ENCODE measurements around the gene RNF175.

RNF175 gene

DNA sequence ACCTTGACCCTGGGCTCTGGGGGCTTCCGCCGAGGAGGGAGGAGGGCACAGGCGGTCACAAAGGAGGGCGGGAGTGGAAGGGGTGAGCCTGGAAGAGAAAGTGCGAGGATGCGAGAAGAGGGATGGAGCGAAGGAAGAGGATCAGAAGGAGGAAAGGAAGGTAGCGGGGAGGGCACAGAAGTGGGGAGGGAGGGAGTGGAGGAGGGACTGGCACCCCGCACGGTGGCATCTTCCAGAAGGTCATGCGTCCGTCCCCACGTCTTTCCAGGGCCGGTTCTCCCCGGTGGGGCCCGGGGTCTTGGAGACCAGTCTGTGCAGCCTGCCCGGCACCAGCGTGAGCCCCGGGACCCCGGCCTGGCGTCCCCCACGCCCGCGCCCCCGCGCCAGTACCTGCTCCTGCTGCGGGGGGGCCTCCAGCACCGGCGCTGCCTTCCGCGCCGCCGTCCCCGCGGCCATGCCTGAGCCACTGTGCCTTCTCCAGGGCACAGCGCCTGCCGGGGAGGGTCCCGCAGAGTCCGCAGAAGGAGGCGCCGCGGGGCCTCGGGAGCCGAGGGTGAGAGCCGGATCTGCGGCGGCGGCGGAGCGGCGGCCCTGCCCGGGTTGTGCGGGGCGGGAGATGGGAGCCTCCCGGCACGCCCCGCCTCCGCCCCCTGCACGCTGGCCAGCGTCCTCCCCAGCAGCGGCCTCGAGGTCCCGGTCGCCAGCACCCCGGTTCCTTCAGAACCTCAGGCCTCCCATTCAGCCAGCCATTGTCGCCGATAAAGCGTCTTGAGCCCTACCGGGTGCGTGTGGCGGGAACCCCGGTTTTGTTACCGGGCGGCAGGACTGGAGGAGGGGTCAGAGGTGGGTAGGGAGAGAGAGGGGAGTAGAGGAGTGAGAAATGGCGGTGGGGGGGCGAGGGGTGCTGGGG lies at the start of gene RNF175:
Gene RNF175 (minus strand): TSS at position 618 of the 910 bp plus-strand sequence. CDS start 162 bp downstream, at position 456.
- peak within 1 kb of the TSS; percentile 51 for H3K4me3 ChIP-seq (ENCODE audit: low read depth, low read length)
- DNase-seq (ENCODE audit: low read depth) = no peak

DNA sequence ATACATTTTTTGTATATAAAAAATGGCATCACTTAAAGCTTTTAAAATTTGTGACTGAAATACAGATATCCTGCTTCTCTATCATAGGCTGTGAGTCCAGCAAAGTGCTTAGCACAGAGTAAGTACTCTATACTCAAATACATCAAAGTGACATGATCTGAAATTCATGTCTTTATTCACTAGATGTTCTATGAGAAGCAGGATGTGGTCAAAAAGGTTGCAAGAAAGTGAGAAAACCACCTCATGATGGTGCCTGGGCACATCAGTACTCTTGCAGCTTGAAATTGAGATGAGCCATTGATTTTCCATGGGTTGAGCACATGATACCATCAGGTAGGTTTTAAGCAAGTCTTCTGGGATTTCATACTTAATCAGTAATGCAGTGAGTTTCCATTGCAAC lies 49.5 kb upstream of the RNF175 start:
- no peak overlapping the region for H3K4me3 ChIP-seq (ENCODE audit: low read depth, low read length)
- DNase-seq (ENCODE audit: low read depth) = no peak

DNA sequence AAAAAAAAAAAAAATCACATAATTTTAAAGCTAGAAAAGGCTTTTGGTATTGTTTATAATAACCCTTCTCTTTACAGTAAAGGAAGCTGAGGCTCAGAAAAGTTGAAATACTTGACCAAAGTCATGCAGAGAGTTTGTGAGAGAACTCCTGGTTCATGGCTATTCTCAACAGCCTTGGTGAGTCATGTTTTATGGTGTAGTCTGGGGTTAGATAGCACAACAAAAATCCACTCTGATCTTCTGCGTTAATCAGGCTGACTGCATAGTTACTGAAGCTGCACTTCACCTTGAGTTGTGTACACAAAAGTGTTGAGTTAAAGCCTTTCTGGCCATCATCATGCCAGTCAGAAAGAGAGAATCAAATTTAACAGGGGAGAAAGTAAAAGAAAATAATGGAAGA lies 48.4 kb upstream of the RNF175 start:
- DNase-seq (ENCODE audit: low read depth) = no peak
- no peak overlapping the region for H3K4me3 ChIP-seq (ENCODE audit: low read depth, low read length)

DNA sequence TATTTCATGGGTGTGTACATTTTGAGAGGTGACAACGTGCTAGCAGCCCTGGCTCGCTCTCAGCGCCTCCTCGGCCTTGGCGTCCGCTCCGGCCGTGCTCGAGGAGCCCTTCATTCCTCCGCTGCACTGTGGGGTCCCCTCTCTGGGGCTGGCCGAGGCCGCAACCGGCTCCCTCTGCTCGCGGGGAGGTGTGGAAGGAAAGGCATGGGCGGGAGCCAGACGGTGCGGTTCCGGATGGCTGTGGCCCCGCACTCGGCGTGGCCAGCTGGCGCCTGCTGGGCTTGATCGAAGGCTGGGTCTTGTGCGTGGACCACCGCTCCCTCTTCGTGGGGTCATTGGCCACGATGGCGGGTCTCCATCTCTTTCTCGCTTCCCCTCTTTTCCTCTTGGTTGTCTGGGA lies 46.2 kb upstream of the RNF175 start:
- DNase-seq (ENCODE audit: low read depth) = no peak
- H3K4me3 ChIP-seq (ENCODE audit: low read depth, low read length) = no peak overlapping the region

DNA sequence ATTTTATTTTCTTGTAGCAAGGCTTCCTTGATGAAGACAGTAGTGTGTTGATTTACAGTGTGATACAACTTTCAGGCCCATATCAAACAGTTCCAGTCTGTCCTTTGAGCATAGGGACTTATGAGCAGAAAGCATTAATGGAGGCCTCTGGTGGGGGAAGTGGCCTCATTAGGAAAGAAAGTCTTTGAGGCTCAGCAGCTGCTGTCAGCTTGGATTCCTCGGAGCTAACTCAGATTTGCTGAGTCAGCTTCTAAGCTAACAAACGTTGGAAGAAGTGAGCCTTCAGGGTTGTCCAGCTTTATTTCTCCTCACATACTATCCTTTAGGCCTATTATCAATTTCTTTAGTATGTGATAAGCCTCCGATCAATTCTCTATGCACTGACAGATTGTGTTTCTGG lies 44.9 kb upstream of the RNF175 start:
- DNase-seq (ENCODE audit: low read depth) = no peak
- H3K4me3 ChIP-seq (ENCODE audit: low read depth, low read length) = no peak overlapping the region

DNA sequence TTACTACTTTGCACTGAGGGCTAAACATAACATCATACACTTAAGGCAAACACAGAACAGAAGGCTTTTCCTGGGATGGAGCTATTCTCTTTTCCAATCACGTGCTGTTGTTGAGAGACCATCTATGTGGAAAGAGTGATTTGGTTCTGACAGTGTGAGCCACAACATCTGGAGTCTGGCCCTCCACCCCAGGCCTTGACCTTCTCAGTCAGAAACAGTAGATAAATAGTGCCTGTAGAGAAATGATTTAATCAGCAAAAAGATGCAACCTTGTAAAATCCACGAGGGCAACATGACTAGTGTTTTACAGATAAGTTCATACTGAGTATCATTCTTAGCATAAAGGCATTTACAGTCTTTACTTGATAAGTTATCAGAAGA lies 39.9 kb upstream of the RNF175 start:
- H3K4me3 ChIP-seq (ENCODE audit: low read depth, low read length) = no peak overlapping the region
- no peak for DNase-seq (ENCODE audit: low read depth)

DNA sequence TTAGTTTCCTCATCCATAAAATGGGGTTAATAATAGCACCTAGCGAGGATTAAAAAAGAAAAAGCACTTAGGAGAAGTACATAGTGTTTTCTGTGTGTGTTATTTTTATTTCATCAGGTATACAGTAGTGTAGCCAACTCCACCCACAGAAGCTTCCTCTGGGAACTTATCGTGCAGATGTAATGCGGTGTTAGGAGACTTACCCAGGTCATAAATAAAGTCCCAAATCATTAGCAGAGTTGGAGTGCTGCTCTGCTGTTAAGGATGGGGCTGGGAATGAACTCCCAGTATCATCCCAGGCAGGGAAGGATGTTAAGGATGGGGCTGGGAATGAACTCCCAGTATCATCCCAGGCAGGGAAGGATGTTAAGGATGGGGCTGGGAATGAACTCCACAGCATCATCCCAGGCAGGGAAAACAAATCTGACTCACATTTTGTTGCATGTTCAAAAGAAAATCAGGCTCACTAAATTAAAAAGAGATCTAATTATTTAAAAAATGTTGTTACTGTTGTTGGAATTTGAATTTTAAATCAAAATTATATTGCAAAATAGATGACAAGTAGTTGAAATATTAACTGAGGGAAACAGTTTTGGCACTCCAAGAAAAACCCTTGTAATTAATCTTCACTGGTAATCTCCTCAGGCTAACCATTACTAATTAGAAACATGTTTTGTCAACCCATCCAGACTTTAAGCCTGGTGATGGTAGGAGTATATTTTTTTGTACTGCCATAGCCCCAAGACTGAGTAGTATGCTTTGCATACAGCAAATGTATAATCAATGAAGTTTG lies 39.3 kb upstream of the RNF175 start:
- no peak for DNase-seq (ENCODE audit: low read depth)
- no peak overlapping the region for H3K4me3 ChIP-seq (ENCODE audit: low read depth, low read length)

DNA sequence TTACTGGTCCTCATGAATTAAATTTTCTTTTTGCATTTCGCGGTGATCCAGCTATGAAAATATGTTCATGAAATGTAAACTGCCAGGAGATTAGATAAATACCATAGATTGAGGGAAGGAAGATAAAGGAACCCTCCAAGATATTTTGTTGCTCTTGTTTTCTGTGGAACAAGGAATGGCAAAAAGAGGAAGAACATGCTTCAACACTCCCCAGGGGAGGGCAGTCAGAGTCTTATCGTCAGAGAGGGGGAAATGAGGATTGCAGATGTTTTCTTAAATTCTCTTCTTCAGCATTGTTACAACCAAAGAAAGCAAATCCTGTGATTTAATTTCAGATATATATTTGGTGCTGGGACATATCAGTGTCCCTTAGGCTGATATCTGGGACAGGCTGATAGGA lies 38.6 kb upstream of the RNF175 start:
- no peak overlapping the region for H3K4me3 ChIP-seq (ENCODE audit: low read depth, low read length)
- DNase-seq (ENCODE audit: low read depth) = no peak

DNA sequence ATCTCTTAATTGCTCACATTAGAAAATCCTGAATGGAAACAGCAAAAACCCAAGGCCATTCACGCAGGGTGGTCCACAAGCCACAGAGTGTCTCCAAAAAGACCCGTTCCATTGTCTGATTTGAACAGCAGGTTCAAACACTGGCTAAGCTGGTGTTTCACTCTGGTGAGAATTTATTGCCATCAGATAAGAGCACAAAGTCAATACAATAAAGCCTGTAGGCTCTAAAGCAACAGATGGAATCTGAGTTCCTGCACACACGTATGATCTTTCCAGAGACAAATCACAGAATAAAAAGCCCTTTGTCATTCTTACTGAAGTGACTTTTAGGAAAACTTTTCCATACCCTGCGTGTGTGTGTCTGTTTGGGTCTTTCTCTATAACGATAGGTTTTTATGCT lies 34.2 kb upstream of the RNF175 start:
- no peak for DNase-seq (ENCODE audit: low read depth)
- H3K4me3 ChIP-seq (ENCODE audit: low read depth, low read length) = no peak overlapping the region

DNA sequence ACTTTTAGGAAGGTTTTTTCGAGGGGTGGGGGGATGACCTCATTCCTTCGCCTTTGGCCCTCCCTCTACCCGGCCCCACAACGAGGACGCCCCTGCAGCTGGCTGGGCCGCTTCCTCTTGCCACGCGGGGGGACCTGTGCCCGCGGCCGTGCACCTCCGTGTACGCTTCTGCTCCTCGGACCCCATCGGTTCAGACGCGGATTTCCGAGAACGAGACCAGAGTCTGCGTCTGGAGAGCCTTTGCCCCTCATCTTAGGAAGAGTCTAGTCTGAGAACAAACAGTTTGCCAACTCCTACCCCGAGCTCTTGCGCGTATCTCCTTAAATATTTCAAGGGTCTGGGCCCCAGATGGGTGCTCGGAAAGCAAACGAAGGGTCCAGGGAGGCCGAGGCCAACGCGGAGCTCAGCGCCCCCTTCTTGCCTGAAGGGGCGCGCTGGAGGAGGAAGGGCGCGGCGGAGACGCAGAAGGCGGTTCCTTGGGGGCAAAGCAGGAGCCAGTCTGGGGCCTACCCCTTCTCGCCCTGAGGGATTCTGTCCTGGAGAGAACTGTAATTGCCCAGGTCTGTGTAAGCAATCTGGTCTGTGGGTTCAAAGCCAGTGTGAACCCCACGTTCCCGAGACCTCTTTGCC lies 32.9 kb upstream of the RNF175 start:
- no peak for DNase-seq (ENCODE audit: low read depth)
- H3K4me3 ChIP-seq (ENCODE audit: low read depth, low read length) = peak overlapping the region; percentile 30

DNA sequence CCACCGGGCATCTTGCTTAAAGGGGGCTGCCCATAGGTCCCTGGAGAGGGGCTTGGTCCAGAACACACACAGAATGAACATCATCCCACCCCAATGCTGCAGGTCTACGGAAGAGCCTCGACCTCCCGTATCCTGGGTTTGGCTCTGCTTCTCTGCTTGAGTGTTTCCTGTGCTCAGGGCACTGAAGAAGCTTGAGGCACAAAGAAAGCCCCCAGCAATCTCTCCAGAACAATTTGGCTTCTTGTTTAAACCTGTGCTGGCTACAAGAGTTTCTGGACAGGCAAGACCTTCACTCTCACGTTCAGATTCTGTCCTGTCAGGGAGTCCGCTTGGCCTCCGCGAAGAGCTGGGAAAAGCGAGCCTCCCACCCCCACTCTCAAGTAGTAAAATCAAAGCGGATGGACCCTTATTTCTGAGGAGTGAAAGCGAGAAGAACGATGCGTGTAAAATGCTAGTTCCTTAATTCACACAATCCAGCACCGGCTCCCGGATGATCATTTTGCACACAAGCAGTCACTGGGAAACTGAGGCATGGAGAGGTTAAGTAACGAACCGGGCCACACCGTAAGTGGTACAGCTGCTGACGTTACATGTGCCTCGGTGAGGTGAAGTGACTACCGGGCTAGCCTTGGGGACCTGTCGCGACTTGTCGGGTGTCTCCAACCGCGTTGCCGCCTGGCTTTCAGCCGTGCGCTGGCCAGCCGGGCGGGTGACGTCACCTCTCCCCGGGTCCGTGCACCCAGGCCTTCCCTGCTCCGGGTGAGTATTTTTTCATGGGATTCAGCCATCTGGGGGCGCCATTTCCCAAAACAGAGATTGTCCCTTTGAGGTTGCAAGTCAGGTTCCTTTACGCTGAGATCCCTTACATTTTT lies 32.2 kb upstream of the RNF175 start:
- peak overlapping the region; percentile 30 for H3K4me3 ChIP-seq (ENCODE audit: low read depth, low read length)
- DNase-seq (ENCODE audit: low read depth) = no peak

DNA sequence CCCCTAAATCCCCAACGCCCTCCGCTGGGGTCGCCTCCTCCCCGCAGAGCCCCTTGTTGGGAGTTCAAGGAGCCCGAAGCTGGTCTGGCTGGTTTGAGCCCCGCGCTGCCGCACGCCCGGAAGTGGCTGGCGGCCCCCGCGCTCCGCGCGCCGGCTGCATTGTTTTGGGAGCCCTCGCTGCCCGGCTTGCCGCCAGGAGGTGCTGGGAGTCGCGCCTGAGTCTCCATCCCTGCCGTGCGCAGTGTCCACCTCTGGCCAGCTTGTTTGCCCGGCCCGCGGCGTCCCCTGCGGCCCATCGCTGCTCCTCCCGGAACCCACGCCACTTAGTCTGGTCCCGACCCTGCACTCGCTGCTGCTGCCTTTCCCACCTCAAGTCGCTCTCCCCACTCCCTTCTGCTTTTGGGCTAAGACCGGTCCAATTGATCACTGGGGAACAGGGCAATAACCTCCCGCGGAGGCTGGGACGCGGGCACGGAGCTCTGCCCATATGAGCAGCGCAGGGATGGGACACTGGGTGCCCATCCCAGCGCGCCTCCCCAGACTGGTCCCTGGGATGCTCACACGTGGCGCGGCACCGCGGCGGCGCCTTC lies 31.2 kb upstream of the RNF175 start:
- H3K4me3 ChIP-seq (ENCODE audit: low read depth, low read length) = peak overlapping the region; percentile 27
- DNase-seq (ENCODE audit: low read depth) = no peak

DNA sequence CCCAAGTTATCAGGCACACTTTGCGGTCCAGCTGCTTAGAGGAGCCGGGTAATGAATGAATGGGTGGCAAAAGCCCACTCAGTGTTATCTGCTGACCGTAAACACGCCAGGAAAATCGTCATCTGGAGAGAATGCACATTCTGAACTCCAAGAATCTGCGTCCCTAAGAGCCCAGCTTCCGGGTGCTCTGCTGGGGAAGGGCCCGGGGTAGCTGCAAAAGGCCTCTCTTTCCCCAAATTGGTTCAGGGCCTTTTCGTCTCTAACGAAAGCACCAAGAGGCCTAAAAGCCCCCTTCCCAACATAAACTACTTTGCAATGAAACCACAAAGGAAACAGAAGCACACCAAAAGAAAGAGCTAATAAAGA lies 30.7 kb upstream of the RNF175 start:
- H3K4me3 ChIP-seq (ENCODE audit: low read depth, low read length) = no peak overlapping the region
- DNase-seq (ENCODE audit: low read depth) = no peak

DNA sequence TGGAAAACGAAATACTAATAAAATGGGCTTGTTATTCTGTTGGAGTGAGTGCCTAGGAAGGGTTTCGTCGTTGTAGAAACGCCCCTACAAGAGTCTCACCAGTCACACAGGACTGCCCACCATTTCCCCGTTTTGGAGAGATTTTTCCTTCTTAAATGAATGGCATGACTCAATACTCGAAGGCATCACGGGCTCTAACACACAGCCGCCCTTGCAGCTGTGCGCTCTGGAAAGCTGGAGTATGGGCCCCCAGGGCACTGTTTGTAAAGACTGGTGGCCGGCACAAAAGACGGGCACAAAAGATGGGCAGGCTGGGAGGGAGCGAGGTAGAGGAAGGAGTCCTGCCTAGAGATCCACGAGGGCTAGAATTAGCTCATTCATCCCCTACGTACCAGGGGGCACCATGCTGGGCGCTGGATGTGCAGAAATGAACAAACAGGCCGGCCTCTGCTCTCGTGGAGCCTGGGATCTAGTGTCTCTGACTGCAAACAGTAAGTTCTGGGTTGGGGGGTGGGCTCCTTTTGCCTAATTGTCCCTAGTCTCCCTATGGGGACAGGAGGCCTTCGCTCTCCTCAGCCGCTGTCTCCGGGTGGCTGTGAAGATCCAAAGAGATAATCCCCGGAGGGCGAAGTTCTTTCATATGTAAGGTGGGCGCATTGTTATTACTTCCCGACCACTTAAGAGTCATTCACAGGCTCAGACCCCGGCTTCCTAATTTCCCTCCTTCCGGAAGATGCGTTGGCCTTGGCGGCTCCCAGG lies 30.1 kb upstream of the RNF175 start:
- DNase-seq (ENCODE audit: low read depth) = no peak
- peak overlapping the region; percentile 46 for H3K4me3 ChIP-seq (ENCODE audit: low read depth, low read length)

DNA sequence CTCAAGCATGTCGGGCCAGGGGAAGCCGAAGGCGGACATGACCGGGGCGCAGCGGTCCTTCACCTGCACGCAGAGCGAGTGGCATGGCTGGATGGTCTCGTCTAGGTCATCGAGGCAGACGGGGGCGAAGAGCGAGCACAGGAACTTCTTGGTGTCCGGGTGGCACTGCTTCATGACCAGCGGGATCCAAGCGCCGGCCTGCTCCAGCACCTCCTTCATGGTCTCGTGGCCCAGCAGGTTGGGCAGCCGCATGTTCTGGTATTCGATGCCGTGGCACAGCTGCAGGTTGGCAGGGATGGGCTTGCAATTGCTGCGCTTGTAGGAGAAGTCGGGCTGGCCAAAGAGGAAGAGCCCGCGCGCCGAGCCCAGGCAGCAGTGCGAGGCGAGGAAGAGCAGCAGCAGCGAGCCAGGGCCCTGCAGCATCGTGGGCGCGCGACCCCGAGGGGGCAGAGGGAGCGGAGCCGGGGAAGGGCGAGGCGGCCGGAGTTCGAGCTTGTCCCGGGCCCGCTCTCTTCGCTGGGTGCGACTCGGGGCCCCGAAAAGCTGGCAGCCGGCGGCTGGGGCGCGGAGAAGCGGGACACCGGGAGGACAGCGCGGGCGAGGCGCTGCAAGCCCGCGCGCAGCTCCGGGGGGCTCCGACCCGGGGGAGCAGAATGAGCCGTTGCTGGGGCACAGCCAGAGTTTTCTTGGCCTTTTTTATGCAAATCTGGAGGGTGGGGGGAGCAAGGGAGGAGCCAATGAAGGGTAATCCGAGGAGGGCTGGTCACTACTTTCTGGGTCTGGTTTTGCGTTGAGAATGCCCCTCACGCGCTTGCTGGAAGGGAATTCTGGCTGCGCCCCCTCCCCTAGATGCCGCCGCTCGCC lies 28.8 kb upstream of the RNF175 start, which contains the start of gene SFRP2:
Gene SFRP2 (minus strand): TSS at position 671 of the 864 bp plus-strand sequence. CDS start 248 bp downstream, at position 423.
- DNase-seq (ENCODE audit: low read depth) = no peak
- H3K4me3 ChIP-seq (ENCODE audit: low read depth, low read length) = peak within 1 kb of the TSS; percentile 46

DNA sequence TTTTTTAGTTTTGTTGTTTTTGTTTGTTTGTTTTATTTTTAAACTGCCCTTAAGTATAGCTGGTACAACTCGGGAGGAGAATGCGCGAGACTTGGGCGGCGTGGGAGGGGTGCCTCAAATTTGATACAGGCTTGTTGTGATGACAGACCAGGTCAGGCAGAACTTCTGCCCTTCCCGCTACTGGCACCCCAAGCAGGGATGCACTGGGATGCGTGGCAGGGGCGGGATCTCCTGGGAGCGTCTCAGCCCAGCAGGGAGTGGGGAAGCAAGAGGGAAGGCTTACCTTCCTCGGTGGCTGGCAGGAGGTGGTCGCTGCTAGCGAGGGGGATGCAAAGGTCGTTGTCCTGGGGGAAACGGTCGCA lies 28.2 kb upstream of the RNF175 start:
- no peak for DNase-seq (ENCODE audit: low read depth)
- peak overlapping the region; percentile 46 for H3K4me3 ChIP-seq (ENCODE audit: low read depth, low read length)

DNA sequence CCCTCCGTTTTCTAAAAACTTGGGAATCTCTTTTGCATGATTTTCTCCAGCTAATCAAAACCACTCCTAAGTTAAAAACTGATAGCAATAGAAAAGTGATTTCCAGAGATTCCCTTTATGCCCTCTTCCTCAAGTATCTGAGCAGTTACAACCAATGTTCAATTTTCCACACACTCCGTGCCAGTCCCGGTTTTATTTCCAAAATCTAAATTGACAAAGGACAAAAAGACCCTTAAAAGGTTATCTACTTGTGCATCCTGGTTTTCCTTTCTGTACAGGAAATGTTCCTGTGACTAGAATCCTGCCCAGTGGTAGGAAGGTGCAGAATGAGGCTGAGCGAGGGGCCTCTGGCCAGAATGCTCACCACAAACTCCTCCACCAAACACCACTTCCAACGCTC lies 27.8 kb upstream of the RNF175 start:
- H3K4me3 ChIP-seq (ENCODE audit: low read depth, low read length) = peak overlapping the region; percentile 20
- DNase-seq (ENCODE audit: low read depth) = no peak

Data from skeletal muscle cell (primary cell).